ENCODE data around the gene COIL.

Gene COIL

GRCh38 chr17:56903560-56903959, 57.3 kb downstream of the COIL start:
- no peak for DNase-seq

- no peak for DNase-seq
Measured at GRCh38 chr17:56902348-56902747, 58.5 kb downstream of the COIL start.

GRCh38 chr17:56899403-56899802, 61.4 kb downstream of the COIL start:
- DNase-seq: no peak

- DNase-seq: peak in 1 of 2 experiments; percentile 20
Measured at GRCh38 chr17:56898874-56899273, 62.0 kb downstream of the COIL start.

- peak in 1 of 2 experiments; percentile 6 for DNase-seq
Measured at GRCh38 chr17:56897646-56898424, 63.0 kb downstream of the COIL start.

GRCh38 chr17:56896968-56897359, 63.9 kb downstream of the COIL start:
- DNase-seq: no peak

- no peak for DNase-seq
Measured at GRCh38 chr17:56896217-56896967, 64.5 kb downstream of the COIL start.

- DNase-seq: no peak
Measured at GRCh38 chr17:56894859-56895455, 65.9 kb downstream of the COIL start.

GRCh38 chr17:56893503-56893902, 67.3 kb downstream of the COIL start:
- no peak for DNase-seq

- no peak for DNase-seq
Measured at GRCh38 chr17:56892333-56892732, 68.5 kb downstream of the COIL start.

- peak; percentile 73 to 75 for DNase-seq
Measured at GRCh38 chr17:56891751-56892150, 69.1 kb downstream of the COIL start.

- no peak for DNase-seq
Measured at GRCh38 chr17:56890906-56891674, 69.8 kb downstream of the COIL start.

- DNase-seq: no peak
Measured at GRCh38 chr17:56890390-56890789, 70.5 kb downstream of the COIL start.

Measured in activated T-cell treated with anti-CD3 and anti-CD28 coated beads, Interleukin-2, amount 50 U/mL, for 48 hours (primary cell).